GM10847 (cell line): Measurements from ENCODE around the gene TNS3.

Experiments
- POLR2A ChIP-seq: IDR thresholded peaks from 2 replicates; pipeline ENCODE4 v1.6.1; 2011; ENCODE audit not compliant: insufficient read length; ENCODE audit errors: extremely low read depth

TNS3 gene

DNA sequence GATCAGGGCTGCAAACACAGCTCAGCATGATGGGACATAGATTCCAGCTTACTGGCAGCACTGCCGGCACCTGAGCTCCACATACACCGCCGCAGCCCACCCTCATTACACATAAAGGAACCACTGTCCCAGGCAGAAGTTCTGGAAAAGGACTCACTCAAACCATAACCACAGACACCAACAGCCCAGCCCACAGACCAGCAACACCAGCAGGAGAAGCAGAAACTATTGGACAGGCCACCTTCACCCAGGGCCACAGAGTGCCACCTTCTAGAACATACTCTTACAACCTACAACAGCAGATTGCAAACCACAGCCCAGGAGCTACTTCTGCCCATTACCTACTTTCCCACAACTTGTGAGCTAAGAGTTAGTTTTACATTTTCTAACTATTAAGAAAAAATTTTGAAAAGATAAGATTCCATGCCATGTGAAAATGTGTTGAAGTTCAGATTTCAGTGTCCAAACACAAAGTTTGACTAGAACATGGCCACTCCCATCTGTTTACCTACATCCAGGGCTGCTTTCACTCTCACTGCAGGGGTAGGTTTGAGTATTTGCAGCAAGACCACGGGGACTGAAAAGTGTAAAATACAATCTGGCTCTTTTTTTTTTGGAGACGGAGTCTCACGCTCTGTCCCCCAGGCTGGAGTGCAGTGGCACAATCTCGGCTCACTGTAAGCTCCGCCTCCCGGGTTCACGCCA lies 153.0 kb downstream of the TNS3 start:
- no peak for TF ChIP-seq POLR2A

GRCh38 chr7:47428052-47428767 lies 153.7 kb downstream of the TNS3 start:
- no peak for TF ChIP-seq POLR2A

DNA sequence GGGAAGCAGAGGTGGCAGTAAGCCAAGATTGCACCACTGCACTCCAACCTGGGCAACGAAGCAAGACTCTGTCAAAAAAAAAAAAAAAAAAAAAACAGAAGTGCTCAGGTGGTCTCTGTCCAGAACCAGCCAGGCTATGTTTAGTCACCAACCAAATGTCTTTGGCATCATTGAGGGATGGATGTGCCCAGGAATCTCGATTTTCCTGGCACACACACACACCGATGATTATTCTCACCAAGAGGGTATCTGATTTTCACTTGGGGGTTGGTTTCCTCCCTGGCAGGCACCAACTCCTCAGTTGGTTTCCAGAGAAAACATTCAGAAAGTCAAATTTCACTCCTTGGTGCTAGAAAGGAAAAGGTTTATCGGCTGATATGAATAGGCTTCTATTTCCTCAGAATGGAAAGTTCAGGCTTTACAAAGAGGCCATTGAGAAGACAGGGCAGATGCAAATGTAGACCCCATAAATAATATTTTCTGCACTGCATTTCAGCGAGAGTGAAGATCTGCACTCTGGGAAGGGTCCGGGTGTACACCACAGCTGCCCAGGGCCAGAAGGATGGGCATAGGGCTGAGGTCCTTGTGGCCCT lies 154.8 kb downstream of the TNS3 start:
- no peak for TF ChIP-seq POLR2A

GRCh38 chr7:47424523-47424922 lies 157.4 kb downstream of the TNS3 start:
- no peak for TF ChIP-seq POLR2A

DNA sequence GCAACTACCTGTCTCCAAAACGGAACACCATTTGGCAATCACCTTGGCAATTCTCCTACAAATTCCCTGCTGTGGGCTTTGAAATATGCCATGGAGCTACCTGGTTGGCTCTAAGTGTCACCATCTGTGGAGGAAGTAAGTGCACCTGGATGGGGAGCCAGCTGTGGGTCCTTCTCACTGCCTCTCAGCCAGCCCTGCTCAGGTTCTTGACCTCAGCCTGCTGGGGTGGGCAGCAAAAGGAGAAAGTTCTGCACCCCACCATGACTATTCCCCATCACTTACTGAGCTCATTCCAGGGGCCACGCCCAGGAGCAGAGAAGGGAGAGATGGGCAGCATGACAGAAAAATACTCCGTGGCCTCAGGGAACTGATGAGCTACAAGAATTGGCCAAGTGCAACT lies 158.7 kb downstream of the TNS3 start:
- no peak for TF ChIP-seq POLR2A

DNA sequence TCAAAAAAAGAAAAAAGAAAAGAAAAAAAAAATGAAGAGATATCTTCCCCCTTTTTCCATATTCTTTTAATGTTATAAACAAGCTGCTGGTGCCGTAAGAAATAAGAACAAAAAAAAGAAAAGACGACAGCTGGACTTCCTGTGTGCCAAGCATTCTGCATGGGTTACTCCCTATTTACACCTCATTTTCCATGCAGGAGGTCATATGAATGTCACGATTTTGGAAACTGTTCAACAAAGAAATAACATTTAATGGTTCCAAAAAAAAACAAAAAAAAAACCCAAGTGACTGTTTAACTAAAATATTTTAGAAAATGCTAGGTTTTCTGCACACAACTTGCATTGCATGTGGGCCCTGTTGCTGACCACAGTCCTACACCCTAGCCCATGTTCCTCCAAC lies 159.3 kb downstream of the TNS3 start:
- TF ChIP-seq POLR2A, result no peak

DNA sequence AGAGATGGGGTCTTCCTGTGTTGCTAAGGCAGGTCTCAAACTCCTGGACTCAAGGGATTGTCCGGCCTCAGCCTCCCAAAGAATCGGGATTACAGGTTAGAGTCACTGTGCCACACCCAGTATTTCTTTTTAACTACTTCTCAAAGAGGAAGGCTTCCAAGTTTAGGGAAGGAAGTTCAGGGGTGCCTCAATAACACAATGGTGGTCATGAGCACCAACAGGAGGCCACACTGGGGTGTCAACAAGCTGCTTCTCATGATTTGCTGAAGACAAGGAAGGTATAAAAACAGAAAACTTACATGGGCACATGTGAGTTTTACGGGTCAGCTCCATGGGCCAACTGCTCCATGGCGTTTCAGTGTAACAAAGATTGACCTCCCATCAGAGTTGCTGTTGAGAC lies 160.5 kb downstream of the TNS3 start:
- TF ChIP-seq POLR2A, result no peak

DNA sequence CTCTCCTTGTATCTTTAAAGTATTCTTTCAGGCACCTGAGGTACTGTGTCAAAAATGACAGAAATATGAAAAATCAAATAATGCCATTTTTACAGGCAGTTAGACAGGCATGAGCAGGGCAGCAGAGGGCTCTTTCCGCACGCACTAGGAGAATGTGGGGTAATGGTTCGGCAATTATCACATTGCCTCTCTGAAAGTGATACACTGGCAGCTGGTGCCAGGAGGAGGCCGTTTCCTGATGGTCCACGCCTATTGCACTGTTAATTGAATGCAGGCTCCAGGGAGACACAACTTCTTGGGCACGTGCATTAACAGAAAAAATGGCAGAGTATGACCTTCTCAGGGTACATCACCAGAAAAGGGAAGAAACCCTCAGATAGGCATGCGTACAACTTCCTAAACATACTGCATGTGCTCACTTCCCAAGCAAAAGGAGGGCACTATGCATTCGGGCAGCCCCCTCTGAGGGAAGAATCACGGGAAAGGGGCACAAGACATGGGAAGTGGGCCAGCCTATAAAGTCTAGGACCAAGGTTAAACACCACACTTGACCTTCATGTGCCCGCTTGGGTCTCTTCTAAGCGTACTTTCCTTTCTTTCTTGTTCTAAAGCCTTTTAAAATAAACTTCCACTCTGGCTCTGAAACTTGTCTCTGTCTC lies 161.7 kb downstream of the TNS3 start:
- TF ChIP-seq POLR2A, result no peak

GRCh38 chr7:47419471-47419870 lies 162.4 kb downstream of the TNS3 start:
- no peak for TF ChIP-seq POLR2A

GRCh38 chr7:47418601-47419309 lies 163.2 kb downstream of the TNS3 start:
- no peak for TF ChIP-seq POLR2A

GRCh38 chr7:47416492-47417480 lies 165.1 kb downstream of the TNS3 start:
- no peak for TF ChIP-seq POLR2A

DNA sequence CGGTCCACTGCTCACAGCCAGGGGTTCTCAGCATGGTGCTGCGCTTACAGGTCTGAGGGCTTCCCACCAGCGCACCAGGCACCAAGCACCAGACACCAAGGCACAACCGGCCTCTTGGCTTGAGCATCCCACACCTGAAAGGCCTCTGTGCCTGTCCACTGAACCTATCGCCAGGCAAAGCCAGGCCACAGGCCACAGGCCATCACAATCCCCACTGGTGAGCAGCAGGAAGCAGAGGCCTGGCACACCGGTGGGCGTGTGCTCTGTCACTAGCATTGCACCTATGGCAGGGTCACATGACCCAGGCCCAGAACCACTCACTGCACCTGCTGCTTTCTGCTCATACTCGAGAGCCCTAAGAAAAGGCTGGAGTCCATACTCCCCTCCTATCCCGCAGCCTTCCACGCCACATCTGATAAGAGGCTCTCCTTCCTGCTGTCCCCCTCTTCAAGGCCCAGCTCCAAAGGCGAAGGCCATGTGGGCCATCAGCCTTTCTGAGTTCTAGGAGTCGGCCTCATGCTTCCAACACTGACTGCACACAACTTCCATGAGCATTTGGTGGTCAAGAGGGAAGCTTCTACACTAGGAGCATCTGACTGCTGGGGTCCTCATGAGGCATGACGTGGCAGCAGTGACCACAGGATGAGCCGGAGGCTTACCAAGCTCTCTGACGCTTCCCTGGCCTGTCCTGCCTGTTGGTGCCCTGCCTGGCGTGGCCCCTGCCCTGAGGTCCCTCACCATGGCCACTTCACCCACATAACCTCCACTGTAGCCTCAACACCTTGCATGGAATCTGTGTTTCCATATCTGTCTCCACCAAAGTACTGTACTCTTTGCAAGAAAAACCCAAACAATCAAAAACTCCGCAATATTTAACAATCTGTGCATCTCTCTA lies 166.3 kb downstream of the TNS3 start:
- TF ChIP-seq POLR2A, result no peak
